Neural progenitor cell (in vitro differentiated cells): ENCODE results near the gene ADSS1. TPM values are rescaled to one million over a fixed set of nuclear protein-coding genes. Genes with fewer than 3 reads are reported as not detected.

ENCODE experiments used
- DNase-seq: peaks from one replicate; pipeline ENCODE4 v3.0.0-alpha.2; 2016; ENCODE audit warnings: low spot score
- H2AFZ ChIP-seq: fragments of 200-600 bp; sonication (generic); replicated peaks from 2 replicates; pipeline ENCODE4 v1.6.1; 2016; ENCODE audit warnings: antibody characterized with exemption
- H3F3A ChIP-seq: fragments of 200-600 bp; sonication (generic); 2 replicates; pipeline ENCODE4 v1.6.1; 2016; ENCODE audit warnings: antibody characterized with exemption, low read depth
- H3K27ac ChIP-seq: fragments of 200-600 bp; sonication (generic); 2 replicates; pipeline ENCODE4 v1.5.1; 2016; ENCODE audit warnings: mild to moderate bottlenecking
- H3K27me3 ChIP-seq: fragments of 200-600 bp; sonication (generic); 2 replicates; pipeline ENCODE4 v1.6.1; 2016; ENCODE audit warnings: mild to moderate bottlenecking, moderate library complexity
- H3K36me3 ChIP-seq: fragments of 200-600 bp; sonication (generic); 2 replicates; pipeline ENCODE4 v1.5.1; 2016
- H3K4me1 ChIP-seq: fragments of 200-600 bp; sonication (generic); 2 replicates; pipeline ENCODE4 v1.6.1; 2016; ENCODE audit warnings: mixed run types
- H3K4me2 ChIP-seq: fragments of 200-600 bp; sonication (generic); 2 replicates; pipeline ENCODE4 v1.6.1; 2016
- H3K4me3 ChIP-seq: fragments of 200-600 bp; sonication (generic); 2 replicates; pipeline ENCODE4 v1.5.1; 2016
- H3K79me2 ChIP-seq: fragments of 200-600 bp; sonication (generic); 2 replicates; pipeline ENCODE4 v1.6.1; 2016; ENCODE audit warnings: low read depth
- H3K9ac ChIP-seq: fragments of 200-600 bp; sonication (generic); 2 replicates; pipeline ENCODE4 v1.6.1; 2016
- H3K9me3 ChIP-seq: fragments of 200-600 bp; sonication (generic); 2 replicates; pipeline ENCODE4 v1.5.1; 2016; ENCODE audit warnings: low read depth
- H4K20me1 ChIP-seq: fragments of 200-600 bp; sonication (generic); 2 replicates; pipeline ENCODE4 v1.6.1; 2016; ENCODE audit warnings: low read depth
- H3K27ac Mint-ChIP-seq: 3 replicates; pipeline ENCODE4 v1.8.0; 2021; ENCODE audit warnings: mixed read lengths
- H3K27me3 Mint-ChIP-seq: 2 replicates; pipeline ENCODE4 v1.8.0; 2022; ENCODE audit warnings: low read depth, mild to moderate bottlenecking, inconsistent platforms, moderate library complexity, mixed read lengths; ENCODE audit not compliant: insufficient read depth
- H3K36me3 Mint-ChIP-seq: 3 replicates; pipeline ENCODE4 v1.8.0; 2021; ENCODE audit warnings: mixed read lengths
- H3K4me1 Mint-ChIP-seq: 3 replicates; pipeline ENCODE4 v1.8.0; 2021; ENCODE audit warnings: mixed read lengths
- H3K4me3 Mint-ChIP-seq: 3 replicates; pipeline ENCODE4 v1.8.0; 2021; ENCODE audit warnings: mild to moderate bottlenecking, moderate library complexity, mixed read lengths
- H3K9me3 Mint-ChIP-seq: 3 replicates; pipeline ENCODE4 v1.8.0; 2020; ENCODE audit warnings: mixed read lengths
- EZH2 ChIP-seq: fragments of 200-600 bp; sonication (generic); IDR thresholded peaks from 2 replicates; pipeline ENCODE4 v1.6.1; 2017; ENCODE audit warnings: antibody characterized with exemption, mild to moderate bottlenecking, moderate library complexity
- EZH2phosphoT487 ChIP-seq: fragments of 200-600 bp; sonication (generic); IDR thresholded peaks from 2 replicates; pipeline ENCODE4 v1.6.1; 2017; ENCODE audit warnings: antibody characterized with exemption
- total RNA-seq: library from RNA; depleted of rRNA; stranded (reverse); fragments of >200 nt; gene quantifications from 2 replicates; pipeline ENCODE4 v1.2.3, GENCODE V29; 2015; ENCODE audit warnings: low replicate concordance
- TF ChIP-seq, protein P1 (sequence below): fragments of 200-600 bp; sonication (generic); IDR thresholded peaks from 2 replicates; pipeline ENCODE4 v1.5.1; 2017; ENCODE audit warnings: antibody characterized with exemption, mild to moderate bottlenecking

ADSS1 gene
- total RNA-seq, 1 donor from 2014 or later = 26.4 TPM

DNA sequence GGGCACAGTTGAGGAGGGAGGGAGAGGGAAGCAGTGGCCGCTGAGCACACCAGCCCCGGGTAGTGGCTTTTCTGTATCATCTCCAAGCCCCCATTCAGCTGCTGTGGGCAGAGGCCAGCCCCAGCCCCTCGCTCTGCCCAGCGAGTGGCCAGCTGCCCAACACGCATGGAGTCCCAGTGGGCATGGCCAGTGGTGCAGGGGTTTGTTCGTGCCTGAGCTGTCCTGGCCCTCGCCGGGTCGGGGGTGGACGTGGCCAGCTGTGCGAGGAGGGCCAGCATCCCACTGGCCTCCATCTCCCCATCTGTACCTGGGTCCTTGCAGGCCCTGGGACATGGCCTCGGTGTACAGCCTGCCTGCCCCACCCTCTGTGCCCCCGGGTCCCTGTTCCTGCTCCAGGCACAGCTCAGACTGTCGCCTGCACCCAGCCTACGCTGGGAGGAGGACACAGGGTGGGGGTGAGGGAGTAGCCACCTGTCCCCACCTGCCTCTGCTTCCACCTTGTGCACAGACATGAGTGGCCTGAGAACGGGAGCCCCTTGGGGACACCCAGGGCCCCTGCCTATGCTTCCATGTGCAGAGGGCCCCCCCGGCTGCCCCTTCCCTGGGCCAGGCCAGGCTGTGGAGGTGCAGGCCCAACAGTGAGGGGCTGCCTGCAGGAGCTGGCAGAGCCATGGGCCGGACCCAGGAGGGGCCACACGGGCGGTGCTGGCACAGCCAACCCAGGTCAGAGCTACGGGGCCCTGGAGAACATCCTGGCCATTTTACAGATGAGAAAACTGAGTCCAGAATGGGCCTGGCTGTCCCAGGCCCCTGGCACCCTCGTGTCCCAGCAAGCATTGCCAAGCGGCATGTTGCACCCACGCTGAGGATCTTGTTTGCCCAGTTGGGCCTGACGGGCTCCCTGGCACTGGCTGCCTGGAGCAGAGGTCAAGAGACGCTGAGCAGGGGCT is 30.3 kb upstream of the ADSS1 start:
- no peak overlapping the region for H3K27ac ChIP-seq
- DNase-seq = no peak

DNA sequence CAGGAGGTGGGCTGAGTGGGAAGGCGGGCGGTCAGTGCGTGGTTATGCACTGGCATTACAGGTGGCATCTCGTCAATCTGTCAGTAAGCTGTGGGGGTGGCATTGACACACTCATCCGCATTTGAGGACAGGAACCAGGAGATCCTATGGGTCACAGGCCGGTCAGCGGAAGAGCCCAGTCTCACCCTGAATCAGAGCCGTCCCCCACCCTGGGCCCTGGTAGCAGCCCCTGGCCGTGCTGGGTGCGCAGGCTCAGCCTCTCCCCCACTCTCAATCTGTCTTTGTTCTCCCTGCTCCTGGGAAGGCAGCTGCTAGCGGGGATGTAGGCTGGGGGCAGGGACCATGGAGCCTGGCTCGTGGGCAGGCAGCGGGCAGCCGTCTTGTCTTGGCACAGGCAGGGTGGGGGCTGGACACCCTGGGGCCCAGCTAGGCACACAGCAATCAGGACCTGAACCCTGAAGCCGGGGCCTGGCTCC is 29.5 kb upstream of the ADSS1 start:
- H3K36me3 ChIP-seq = no peaks in the 10 kb centered on the region
- no peaks in the 10 kb centered on the region for H3K9me3 Mint-ChIP-seq
- peaks cover 33% of the 10 kb centered on the region for H4K20me1 ChIP-seq
- H3K4me1 ChIP-seq = peaks cover 37% of the 10 kb centered on the region
- no peaks in the 10 kb centered on the region for H3K27me3 ChIP-seq
- H3K4me3 ChIP-seq = no peak overlapping the region
- H3K9me3 ChIP-seq = no peaks in the 10 kb centered on the region
- TF ChIP-seq EZH2 = no peak
- TF ChIP-seq, protein P1, sequence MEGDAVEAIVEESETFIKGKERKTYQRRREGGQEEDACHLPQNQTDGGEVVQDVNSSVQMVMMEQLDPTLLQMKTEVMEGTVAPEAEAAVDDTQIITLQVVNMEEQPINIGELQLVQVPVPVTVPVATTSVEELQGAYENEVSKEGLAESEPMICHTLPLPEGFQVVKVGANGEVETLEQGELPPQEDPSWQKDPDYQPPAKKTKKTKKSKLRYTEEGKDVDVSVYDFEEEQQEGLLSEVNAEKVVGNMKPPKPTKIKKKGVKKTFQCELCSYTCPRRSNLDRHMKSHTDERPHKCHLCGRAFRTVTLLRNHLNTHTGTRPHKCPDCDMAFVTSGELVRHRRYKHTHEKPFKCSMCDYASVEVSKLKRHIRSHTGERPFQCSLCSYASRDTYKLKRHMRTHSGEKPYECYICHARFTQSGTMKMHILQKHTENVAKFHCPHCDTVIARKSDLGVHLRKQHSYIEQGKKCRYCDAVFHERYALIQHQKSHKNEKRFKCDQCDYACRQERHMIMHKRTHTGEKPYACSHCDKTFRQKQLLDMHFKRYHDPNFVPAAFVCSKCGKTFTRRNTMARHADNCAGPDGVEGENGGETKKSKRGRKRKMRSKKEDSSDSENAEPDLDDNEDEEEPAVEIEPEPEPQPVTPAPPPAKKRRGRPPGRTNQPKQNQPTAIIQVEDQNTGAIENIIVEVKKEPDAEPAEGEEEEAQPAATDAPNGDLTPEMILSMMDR = no peak
- TF ChIP-seq EZH2phosphoT487 = no peak
- no peak overlapping the region for H3K27ac ChIP-seq
- peaks cover 26% of the 10 kb centered on the region for H3K79me2 ChIP-seq
- H3K27ac Mint-ChIP-seq = peak overlapping the region; percentile 53
- no peak overlapping the region for H2AFZ ChIP-seq
- H3K36me3 Mint-ChIP-seq = no peaks in the 10 kb centered on the region
- peaks cover 4% of the 10 kb centered on the region for H3K27me3 Mint-ChIP-seq
- H3K4me3 Mint-ChIP-seq = no peak overlapping the region
- no peaks in the 10 kb centered on the region for H3F3A ChIP-seq
- H3K4me1 Mint-ChIP-seq = peaks cover 24% of the 10 kb centered on the region
- peak overlapping the region; percentile 42 for H3K4me2 ChIP-seq
- DNase-seq = no peak
- H3K9ac ChIP-seq = no peak overlapping the region

More for the DNA sequence above, 30.3 kb upstream of the ADSS1 start:
- Histone ChIP-seq H3K4me1 (peaks cover 42% of the 10 kb centered on the region), H3K9me3 (no peaks in the 10 kb centered on the region), H3K79me2 (peaks cover 26% of the 10 kb centered on the region), H4K20me1 (peaks cover 32% of the 10 kb centered on the region), H2AFZ (no peak overlapping the region), H3K4me2 (peak overlapping the region; percentile 42), H3K36me3 (no peaks in the 10 kb centered on the region), H3K9ac (no peak overlapping the region), H3K4me3 (no peak overlapping the region), H3K27me3 (no peaks in the 10 kb centered on the region), H3F3A (peaks cover 5% of the 10 kb centered on the region)
- H3K4me3 Mint-ChIP-seq = no peak overlapping the region
- H3K36me3 Mint-ChIP-seq = no peaks in the 10 kb centered on the region
- no peak for TF ChIP-seq EZH2phosphoT487
- TF ChIP-seq, protein P1 = no peak
- no peak for TF ChIP-seq EZH2
- H3K27ac Mint-ChIP-seq = peak overlapping the region; percentile 21
- H3K9me3 Mint-ChIP-seq = no peaks in the 10 kb centered on the region
- peaks cover 21% of the 10 kb centered on the region for H3K4me1 Mint-ChIP-seq
- peaks cover 4% of the 10 kb centered on the region for H3K27me3 Mint-ChIP-seq

DNA sequence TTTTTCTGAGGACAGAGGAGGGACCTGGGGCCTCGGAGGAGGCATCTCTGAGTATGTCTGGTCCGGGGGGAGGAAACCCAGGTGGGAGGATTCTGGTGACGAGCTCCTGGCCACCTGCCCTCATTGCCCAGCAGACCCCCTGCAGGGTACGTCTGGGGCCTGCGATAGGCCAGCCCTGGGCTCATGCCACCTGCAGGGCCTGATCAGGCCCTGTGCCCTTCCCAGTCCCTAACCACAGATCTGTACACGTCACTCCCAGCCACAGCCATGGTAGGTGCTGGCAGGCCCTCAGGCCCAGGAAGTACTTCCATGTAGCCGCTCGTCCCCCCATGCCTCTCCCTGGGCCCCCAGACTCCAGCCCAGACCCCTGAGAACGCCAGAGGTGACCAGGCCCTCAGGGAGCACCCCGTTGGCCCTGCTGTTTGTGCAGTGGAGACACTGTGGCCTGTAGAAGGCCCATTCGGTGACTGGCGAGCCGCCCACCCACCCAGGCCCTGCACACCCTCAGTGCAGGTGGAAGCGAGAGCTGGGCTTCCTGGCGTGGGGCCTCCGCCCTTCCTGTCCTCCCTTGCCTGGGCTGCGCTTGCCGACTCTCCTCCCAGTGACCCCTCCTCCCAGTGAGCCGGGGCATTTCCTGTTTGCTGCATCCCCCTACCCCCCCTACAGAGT is 28.9 kb upstream of the ADSS1 start:
- Histone ChIP-seq H3K4me1 (peaks cover 34% of the 10 kb centered on the region), H3K9ac (no peak overlapping the region), H3K9me3 (no peaks in the 10 kb centered on the region), H3K4me2 (peak overlapping the region; percentile 1), H3F3A (no peaks in the 10 kb centered on the region), H4K20me1 (peaks cover 39% of the 10 kb centered on the region), H3K4me3 (no peak overlapping the region), H2AFZ (no peak overlapping the region), H3K27ac (peak overlapping the region; percentile 37), H3K27me3 (no peaks in the 10 kb centered on the region), H3K79me2 (peaks cover 23% of the 10 kb centered on the region), H3K36me3 (no peaks in the 10 kb centered on the region)
- peaks cover 4% of the 10 kb centered on the region for H3K27me3 Mint-ChIP-seq
- no peaks in the 10 kb centered on the region for H3K9me3 Mint-ChIP-seq
- no peak for DNase-seq
- TF ChIP-seq EZH2 = no peak
- TF ChIP-seq, protein P1 = no peak
- no peak for TF ChIP-seq EZH2phosphoT487
- H3K4me3 Mint-ChIP-seq = no peak overlapping the region
- peaks cover 24% of the 10 kb centered on the region for H3K4me1 Mint-ChIP-seq
- no peaks in the 10 kb centered on the region for H3K36me3 Mint-ChIP-seq
- H3K27ac Mint-ChIP-seq = no peak overlapping the region
